Neuron (in vitro differentiated cells): ENCODE data around the gene DOCK3.
"Not testable (repeated sequence)": the region's sequence is repeated elsewhere in the genome, so short reads cannot be mapped to it uniquely, and the experiment has no call there.

ENCODE experiments used
- H2AFZ ChIP-seq: one replicate; pipeline ENCODE4 v1.6.1; 2013; ENCODE audit warnings: low read depth, mild to moderate bottlenecking, inconsistent platforms, low read length, moderate library complexity
- H3K27me3 ChIP-seq: one replicate; pipeline ENCODE4 v1.6.1; 2013; ENCODE audit warnings: low read length; ENCODE audit not compliant: insufficient read depth
- H3K36me3 ChIP-seq: one replicate; pipeline ENCODE4 v1.6.1; 2013; ENCODE audit warnings: low read length; ENCODE audit not compliant: insufficient read depth
- H3K4me1 ChIP-seq: one replicate; pipeline ENCODE4 v1.6.1; 2013; ENCODE audit warnings: low read length; ENCODE audit not compliant: insufficient read depth
- H3K4me3 ChIP-seq: 2 replicates; pipeline ENCODE4 v1.5.1; 2013; ENCODE audit warnings: mild to moderate bottlenecking, low read length, moderate library complexity
- H3K9me3 ChIP-seq: one replicate; pipeline ENCODE4 v1.6.1; 2013; ENCODE audit warnings: low read length

The DOCK3 gene

DNA sequence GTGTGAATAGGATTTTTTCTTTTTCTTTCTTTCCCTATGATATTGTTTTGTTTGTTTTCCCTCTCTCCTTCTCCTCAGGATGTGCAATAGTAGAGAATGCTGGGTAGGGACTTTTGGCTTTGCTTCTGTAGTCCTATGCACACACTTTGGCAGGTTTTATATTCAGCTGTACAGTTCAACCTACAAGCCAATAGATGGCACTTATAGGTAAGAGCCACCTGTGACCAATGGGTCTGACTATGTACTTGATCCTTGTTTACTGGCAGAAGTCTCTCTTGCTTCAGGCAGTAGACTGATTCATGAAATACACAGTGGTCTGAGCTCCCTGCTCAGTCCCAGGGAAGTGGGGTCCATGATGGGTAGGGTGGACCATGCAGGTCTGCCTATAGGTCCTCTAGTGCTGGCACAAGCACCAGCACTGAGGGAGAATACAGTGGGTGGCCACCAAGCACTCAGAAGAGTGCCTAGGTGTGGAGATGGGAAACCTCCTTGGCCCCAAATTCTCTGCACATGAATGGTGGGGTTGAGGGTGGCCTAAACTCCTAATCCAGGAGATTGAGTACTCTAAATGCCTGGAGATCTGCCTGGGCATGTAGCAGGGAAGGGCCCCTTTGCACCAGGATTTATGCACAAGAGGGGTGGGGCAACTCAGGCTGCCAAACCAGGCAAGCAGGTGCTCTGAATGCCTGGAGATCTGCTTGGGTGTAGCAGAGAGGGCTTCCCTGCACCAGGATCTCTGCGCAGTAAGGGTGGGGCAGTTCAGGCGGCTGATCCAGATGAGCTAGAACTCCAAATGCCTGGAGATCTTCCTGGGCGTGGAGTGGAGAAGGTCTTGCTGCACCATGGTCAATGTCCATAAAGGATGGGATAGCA, 176.1 kb downstream of the DOCK3 start:
- Histone ChIP-seq H3K4me1 (no peaks in the 10 kb centered on the region), H3K36me3 (no peaks in the 10 kb centered on the region), H3K4me3 (no peak overlapping the region), H3K9me3 (peaks cover 2% of the 10 kb centered on the region), H3K27me3 (no peaks in the 10 kb centered on the region), H2AFZ (no peak overlapping the region)

DNA sequence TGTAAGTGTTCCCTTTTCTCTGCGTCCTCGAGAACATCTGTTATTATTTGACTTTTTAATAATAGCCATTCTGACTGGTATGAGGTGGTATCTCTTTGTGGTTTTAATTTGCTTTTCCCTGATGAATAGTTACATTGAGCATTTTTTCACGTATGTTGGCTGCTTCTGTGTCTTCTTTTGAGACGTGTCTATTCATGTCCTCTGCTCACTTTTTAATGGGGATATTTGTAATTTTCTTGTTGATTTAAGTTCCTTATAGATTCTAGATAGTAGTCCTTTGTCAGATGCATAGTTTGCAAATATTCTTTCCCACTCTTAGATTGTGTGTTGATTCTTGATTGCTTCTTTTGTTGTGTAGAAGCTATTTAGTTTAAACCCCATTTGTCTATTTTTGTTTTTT, 179.2 kb downstream of the DOCK3 start:
- Histone ChIP-seq H3K4me3 (no peak overlapping the region), H3K36me3 (no peaks in the 10 kb centered on the region)

DNA sequence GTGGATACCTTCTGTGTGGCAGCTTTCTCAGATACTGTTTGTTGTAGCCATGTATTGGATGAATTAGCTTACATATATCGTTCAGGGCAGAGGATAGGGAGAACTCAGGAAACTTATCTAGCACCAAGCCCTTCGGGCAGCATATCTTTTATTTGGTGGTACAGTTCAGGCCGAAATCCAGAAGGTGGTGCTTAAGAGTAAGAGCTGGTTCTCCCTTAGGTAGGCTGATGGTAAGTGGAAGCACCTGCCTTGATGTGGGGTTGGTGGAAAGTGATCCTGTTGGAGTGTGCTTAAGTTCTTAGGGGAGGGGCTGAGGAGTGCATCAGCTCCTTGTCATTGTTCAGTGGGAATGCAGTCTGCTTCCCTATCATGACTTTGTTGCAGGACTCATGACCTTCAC, 187.5 kb downstream of the DOCK3 start:
- Histone ChIP-seq H3K4me3 (no peak overlapping the region), H2AFZ (no peak overlapping the region), H3K36me3 (no peaks in the 10 kb centered on the region), H3K4me1 (no peaks in the 10 kb centered on the region), H3K9me3 (no peaks in the 10 kb centered on the region), H3K27me3 (no peaks in the 10 kb centered on the region)

More for the DNA sequence above, 179.2 kb downstream of the DOCK3 start:
- Histone ChIP-seq H3K9me3 (no peaks in the 10 kb centered on the region), H2AFZ (no peak overlapping the region), H3K4me1 (no peaks in the 10 kb centered on the region), H3K27me3 (no peaks in the 10 kb centered on the region)

GRCh38 chr3:50873376-50874157, 198.8 kb downstream of the DOCK3 start:
- no peak overlapping the region for H3K4me3 ChIP-seq
- no peaks in the 10 kb centered on the region for H3K27me3 ChIP-seq
- no peaks in the 10 kb centered on the region for H3K36me3 ChIP-seq
- no peaks in the 10 kb centered on the region for H3K9me3 ChIP-seq
- H3K4me1 ChIP-seq: no peaks in the 10 kb centered on the region
- no peak overlapping the region for H2AFZ ChIP-seq

DNA sequence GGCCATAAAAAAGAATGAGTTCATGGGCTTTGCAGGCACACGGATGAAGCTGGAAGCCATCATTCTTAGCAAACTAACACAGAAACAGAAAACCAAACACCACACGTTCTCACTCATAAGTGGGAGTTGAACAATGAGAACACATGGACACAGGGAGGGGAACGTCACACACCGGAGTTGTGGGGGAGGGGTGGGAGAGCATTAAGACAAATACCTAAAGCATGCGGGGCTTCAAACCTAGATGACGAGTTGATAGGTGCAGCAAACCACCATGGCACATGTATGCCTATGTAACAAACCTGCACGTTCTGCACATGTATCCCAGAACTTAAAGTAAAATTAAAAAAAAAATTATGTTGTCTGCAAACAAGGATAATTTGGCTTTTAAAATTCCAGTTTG, 200.1 kb downstream of the DOCK3 start:
- not testable (repeated sequence) for H3K4me3 ChIP-seq, H3K27me3 ChIP-seq, H3K9me3 ChIP-seq, H3K4me1 ChIP-seq, H3K36me3 ChIP-seq, H2AFZ ChIP-seq

DNA sequence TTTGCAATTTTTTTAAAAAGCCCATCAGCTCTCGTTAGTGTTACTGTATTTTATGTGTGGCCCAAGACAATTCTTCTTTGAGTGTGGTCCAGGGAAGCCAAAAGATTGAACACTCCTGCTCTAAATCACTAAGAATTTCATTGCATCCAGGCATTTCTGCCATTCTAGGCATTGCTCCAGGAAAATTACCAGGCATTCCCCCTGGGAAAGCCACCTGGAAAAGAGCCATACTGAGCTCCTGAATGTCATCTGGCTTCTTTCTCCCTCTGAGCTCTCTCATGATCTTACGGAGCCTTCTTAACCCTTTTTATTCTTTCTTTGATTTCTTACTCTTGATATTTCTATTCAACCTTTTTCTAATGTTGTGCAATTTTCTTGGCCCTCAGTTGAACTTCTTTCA, 202.2 kb downstream of the DOCK3 start:
- no peak overlapping the region for H3K4me3 ChIP-seq
- H3K36me3 ChIP-seq: no peaks in the 10 kb centered on the region
- H3K4me1 ChIP-seq: no peaks in the 10 kb centered on the region
- H3K9me3 ChIP-seq: no peaks in the 10 kb centered on the region
- no peaks in the 10 kb centered on the region for H3K27me3 ChIP-seq
- H2AFZ ChIP-seq: no peak overlapping the region

DNA sequence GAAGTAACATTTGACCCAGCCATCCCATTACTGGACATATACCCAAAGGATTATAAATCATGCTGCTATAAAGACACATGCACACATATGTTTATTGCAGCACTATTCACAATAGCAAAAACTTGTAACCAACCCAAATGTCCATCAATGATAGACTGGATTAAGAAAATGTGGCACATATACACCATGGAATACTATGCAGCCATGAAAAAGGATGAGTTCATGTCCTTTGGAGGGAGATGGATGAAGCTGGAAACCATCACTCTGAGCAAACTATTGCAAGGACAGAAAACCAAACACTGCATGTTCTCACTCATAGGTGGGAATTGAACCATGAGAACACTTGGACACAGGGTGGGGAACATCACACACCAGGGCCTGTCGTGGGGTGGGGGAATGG, 208.0 kb downstream of the DOCK3 start:
- not testable (repeated sequence) for H3K27me3 ChIP-seq, H3K9me3 ChIP-seq, H3K4me1 ChIP-seq, H2AFZ ChIP-seq, H3K36me3 ChIP-seq, H3K4me3 ChIP-seq

DNA sequence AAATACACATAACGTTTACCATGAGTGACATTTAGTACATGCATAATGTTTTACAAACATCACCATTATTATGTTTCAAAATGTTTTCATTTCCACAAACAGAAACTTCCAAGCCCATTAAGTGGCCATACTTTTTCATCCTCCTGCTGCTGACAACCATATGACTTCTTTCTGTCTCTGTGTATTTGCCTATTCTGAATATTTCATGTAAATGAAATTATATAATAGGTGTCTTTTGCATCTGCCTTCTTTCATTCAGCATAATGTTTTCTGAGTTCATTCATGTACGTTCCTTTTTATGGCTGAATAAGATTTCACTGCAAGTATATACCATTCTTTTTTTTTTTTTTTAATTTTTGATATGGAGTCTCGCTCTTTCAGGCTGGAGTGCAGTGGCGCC, 209.0 kb downstream of the DOCK3 start:
- Histone ChIP-seq H3K4me1 (no peaks in the 10 kb centered on the region), H3K9me3 (no peaks in the 10 kb centered on the region), H3K4me3 (no peak overlapping the region), H3K36me3 (no peaks in the 10 kb centered on the region), H2AFZ (no peak overlapping the region), H3K27me3 (no peaks in the 10 kb centered on the region)

DNA sequence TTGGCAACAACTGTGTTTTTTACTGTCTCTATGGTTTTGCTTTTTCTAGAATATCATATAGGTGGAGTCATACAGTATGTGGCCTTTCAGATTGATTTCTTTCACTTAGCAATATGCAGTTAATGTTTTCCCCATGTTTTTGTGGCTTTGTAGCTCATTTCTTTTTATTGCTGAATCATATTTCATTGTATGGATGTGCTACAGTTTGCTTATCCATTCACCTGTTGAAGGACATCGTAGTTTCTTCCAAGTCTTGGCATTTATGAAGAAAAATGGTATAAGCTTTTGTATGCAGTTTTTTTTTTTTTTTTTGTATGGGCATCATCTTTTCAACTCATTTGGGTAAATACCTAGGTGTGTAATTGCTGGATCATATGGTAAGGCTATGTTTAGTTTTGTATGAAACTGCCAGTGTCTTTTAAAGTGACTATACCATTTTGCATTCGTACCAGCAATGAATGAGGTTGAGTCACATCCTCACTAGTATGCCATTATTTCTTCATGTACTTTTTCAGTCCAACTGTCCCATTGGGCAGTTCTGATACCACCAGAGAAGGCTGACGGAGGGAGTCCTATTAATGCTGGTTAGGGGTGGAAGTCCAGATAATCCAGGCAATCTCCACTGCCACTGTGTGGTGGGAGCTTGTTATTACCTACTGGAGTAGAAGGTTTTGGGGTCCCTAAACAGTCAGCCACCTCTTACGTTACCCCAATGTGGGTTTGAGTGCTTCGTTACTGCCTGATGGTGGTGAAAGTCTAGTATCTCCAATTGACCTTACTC, 210.5 kb downstream of the DOCK3 start:
- no peaks in the 10 kb centered on the region for H3K27me3 ChIP-seq
- no peaks in the 10 kb centered on the region for H3K9me3 ChIP-seq

GRCh38 chr3:50890688-50891344, 216.1 kb downstream of the DOCK3 start:
- H3K4me3 ChIP-seq: no peak overlapping the region
- no peaks in the 10 kb centered on the region for H3K27me3 ChIP-seq
- H3K4me1 ChIP-seq: no peaks in the 10 kb centered on the region
- no peak overlapping the region for H2AFZ ChIP-seq
- no peaks in the 10 kb centered on the region for H3K36me3 ChIP-seq
- H3K9me3 ChIP-seq: no peaks in the 10 kb centered on the region

More for the DNA sequence above, 210.5 kb downstream of the DOCK3 start:
- no peaks in the 10 kb centered on the region for H3K36me3 ChIP-seq
- H3K4me3 ChIP-seq: no peak overlapping the region
- no peaks in the 10 kb centered on the region for H3K4me1 ChIP-seq
- H2AFZ ChIP-seq: no peak overlapping the region

DNA sequence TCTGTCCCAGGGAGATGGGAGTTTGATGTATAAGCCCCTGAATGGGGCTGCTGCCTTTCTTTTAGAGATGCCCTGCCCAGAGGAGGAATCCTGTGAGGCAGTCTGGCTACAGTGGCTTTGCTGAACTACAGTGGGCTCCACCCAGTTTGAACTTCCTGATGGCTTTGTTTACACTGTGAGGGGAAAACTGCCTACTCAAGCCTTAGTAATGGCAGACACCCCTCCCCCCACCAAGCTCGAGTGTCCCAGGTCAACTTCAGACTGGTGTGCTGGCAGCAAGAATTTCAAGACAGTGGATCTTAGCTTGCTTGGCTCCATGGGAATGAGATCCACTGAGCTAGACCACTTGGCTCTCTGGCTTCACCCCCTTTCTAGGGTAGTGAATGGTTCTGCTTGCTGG, 226.4 kb downstream of the DOCK3 start:
- not testable (repeated sequence) for H3K27me3 ChIP-seq, H3K4me3 ChIP-seq, H3K9me3 ChIP-seq, H3K4me1 ChIP-seq, H2AFZ ChIP-seq, H3K36me3 ChIP-seq

- Histone ChIP-seq H3K9me3 (no peaks in the 10 kb centered on the region), H3K36me3 (no peaks in the 10 kb centered on the region), H3K4me1 (no peaks in the 10 kb centered on the region), H2AFZ (no peak overlapping the region), H3K27me3 (no peaks in the 10 kb centered on the region), H3K4me3 (no peak overlapping the region)
These were observed 238.0 kb downstream of the DOCK3 start for GRCh38 chr3:50912746-50913145.
